GM13976 (cell line): ENCODE results near the gene UBE2C.
"Not testable (repeated sequence)": the region's sequence is repeated elsewhere in the genome, so short reads cannot be mapped to it uniquely, and the experiment has no call there.

Source experiments
- DNase-seq: peaks from one replicate; pipeline ENCODE4 v3.0.0; 2012; ENCODE audit warnings: low spot score
- in situ Hi-C: fragments of 300-500 bp; cut with MboI; formaldehyde crosslinking; loops from one replicate; pipeline ENCODE4 v1.12.0; 2022; ENCODE audit warnings: low sequenced_read_pairs, mixed read lengths, inconsistent platforms; ENCODE audit not compliant: unreplicated experiment
- TF ChIP-seq, protein P1 (sequence below): IDR thresholded peaks from 2 replicates; pipeline ENCODE4 v1.5.1; 2012; ENCODE audit warnings: borderline replicate concordance, mild to moderate bottlenecking; ENCODE audit not compliant: insufficient read depth; ENCODE audit errors: extremely low read depth, missing control alignments, control extremely low read depth

UBE2C gene

DNA sequence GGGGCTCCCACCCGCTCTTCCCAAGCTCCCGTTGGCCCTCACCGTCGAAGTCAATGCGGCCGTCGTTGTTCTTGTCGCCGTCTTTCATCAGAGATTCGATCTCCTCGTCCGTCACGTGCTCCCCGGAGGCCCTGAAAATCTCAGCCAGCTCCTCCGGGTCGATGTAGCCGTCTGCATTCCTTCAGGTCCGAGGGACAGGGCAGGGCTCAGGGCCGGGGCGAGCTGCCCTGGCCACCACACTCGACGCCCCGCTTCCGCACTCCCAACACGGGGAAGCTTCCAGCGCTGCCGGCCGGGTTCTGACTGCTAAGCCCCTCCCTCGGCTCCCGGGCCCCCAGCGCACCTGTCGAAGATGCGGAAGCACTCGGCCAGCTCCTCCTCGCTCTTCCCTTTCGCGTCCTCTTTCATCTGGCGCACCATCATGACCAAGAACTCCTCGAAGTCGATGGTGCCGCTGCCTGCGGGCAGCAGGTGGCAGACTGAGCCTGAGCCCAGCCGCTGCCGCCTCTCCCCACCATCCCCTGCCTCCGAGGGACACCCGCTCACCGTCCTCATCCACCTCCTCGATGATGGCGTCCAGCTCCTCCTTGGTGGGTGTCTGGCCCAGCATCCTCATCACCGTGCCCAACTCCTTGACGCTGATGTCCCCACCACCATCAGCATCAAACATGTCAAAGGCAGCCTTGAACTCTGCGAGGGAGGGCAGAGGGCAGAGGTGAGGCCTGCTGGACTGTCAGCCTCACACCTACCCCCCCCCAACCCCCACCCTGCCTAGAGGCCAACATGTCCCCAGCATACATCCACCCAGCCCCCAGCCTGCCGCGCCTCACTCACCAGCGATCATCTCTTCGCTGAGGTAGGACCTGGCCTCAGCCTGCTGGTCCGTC lies 11.7 kb downstream of the UBE2C start:
- peak; percentile 76 for DNase-seq
- TF ChIP-seq, protein P1, sequence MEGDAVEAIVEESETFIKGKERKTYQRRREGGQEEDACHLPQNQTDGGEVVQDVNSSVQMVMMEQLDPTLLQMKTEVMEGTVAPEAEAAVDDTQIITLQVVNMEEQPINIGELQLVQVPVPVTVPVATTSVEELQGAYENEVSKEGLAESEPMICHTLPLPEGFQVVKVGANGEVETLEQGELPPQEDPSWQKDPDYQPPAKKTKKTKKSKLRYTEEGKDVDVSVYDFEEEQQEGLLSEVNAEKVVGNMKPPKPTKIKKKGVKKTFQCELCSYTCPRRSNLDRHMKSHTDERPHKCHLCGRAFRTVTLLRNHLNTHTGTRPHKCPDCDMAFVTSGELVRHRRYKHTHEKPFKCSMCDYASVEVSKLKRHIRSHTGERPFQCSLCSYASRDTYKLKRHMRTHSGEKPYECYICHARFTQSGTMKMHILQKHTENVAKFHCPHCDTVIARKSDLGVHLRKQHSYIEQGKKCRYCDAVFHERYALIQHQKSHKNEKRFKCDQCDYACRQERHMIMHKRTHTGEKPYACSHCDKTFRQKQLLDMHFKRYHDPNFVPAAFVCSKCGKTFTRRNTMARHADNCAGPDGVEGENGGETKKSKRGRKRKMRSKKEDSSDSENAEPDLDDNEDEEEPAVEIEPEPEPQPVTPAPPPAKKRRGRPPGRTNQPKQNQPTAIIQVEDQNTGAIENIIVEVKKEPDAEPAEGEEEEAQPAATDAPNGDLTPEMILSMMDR: peak; percentile 45
- in situ Hi-C loops: no loop called here

GRCh38 chr20:45826381-45827019 lies 14.1 kb downstream of the UBE2C start:
- TF ChIP-seq, protein P1: no peak
- in situ Hi-C loops: no loop called here
- no peak for DNase-seq

GRCh38 chr20:45827030-45827652 lies 14.7 kb downstream of the UBE2C start, which contains the start of gene TNNC2:
TNNC2 (minus strand) TSS chr20:45827312; CDS start chr20:45827248, 64 bp downstream.
- TF ChIP-seq, protein P1: no peak
- in situ Hi-C loops: no loop called here
- no peak for DNase-seq

- DNase-seq: no peak
- in situ Hi-C loops: no loop called here
- TF ChIP-seq, protein P1: no peak
Measured at GRCh38 chr20:45827712-45828111, 15.3 kb downstream of the UBE2C start.

DNA sequence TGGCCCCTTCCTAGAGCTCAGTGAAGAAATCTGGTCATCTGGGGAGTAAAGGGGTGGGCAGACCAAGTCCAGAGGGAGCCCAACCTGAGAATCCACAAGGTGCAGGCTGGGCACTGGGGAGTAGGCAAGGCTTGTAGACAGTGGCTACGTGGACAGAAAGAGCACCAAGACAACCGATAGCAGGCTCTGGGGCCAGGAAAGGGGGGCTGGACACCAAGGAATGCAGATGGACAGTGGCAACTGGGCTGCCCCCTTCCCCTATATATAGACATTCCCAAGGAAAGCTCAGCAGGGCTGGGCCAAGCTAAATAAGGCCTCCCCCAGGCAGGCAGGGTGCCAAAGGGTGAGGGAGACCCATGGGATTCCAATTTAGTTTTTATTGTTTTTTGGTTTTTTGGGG lies 16.1 kb downstream of the UBE2C start:
- in situ Hi-C loops: no loop called here
- TF ChIP-seq, protein P1: no peak
- DNase-seq: no peak

DNA sequence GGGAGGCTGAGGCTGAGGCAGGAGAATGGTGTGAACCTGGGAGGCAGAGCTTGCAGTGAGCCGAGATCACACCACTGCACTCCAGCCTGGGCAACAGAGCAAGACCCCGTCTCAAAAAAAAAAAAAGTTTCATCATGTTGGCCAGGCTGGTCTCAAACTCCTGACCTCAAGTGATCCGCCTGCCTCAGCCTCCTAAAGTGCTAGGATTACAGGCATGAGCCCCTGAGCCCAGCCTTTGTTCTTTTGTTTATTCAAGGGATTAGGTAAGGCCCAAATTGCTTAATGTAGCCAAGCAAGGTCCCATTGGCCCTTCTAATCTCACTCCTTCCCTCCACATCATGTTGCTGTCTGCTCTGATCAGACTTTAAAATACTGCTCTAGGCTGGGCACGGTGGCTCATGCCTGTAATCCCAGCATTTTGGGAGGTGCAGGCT lies 17.2 kb downstream of the UBE2C start:
- in situ Hi-C loops, DNase-seq: not testable (repeated sequence)
